ENCODE measurements around the gene PLXNC1. TPM values are rescaled to one million over a fixed set of nuclear protein-coding genes. Genes with fewer than 3 reads are reported as not detected.

PLXNC1 gene
- polyA plus RNA-seq, 1 of the 3 experiments (the other 2 are of a cell fraction): 0.23 TPM

DNA sequence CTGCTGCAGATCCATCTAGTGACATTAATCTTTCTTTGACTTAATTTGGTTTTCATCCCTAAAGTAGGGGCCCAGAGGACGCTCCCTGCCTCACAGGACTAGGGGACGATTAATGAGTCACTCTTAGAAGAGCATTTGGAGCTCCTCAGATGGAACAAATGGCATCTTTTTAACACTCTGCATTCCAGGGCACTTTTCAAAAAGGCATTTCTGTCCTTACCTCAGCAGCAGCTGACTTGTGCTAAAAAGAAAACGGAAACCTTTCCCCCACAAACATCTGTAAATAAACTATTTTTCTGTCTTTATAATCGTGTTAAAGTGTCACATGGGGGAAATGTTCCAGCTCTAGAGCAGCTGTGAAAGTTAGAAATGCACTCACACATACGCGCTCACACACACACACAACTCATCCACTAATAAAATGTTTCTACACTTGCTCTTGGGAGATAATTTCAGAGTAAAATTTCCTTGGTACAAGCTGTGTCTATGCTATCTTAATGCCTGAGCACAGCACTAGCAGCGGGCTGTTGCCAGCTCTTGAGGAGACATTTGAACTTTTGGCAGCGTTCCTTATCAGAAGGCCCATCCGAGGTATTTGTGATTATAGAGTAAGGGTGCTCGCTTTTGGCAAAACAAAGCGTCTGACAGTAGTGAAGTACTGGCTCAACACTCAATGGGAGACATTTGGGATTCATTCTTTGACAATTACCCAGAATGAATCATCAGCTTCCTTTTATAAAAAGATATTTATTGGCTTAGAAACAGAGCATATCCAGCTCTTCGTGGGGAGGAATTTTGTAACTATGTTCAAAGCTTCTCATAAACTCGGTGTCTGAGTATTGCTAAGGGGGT, 141.3 kb downstream of the PLXNC1 start:
- H4K20me1 ChIP-seq (ENCODE audit: insufficient read depth): no peaks in the 10 kb centered on the region
- WGBS (ENCODE audit: low lambda C conversion rate): 31% methylated on average over 13 of the region's 13 CpGs
- no peaks in the 10 kb centered on the region for H3K27me3 ChIP-seq (ENCODE audit: insufficient read depth)
- no peak for DNase-seq
- ChIA-PET POLR2A (interaction anchor here (1.1 kb wide), 1 partner anchor 15 kb away, joined by 4 read pairs; no protein-coding TSS in a partner anchor), CTCF (interaction anchor here (0.6 to 0.9 kb wide), 4 partner anchors 9 to 161 kb away, joined by 3 to 4 read pairs (median 3); no protein-coding TSS in a partner anchor)
- peaks cover 17 to 60% of the 10 kb centered on the region in 2 experiments; a peak in 3 of 4 replicates for H3K4me1 ChIP-seq (ENCODE audit: control insufficient read depth in 1 of 2, insufficient read depth in 2 of 2, low read depth in 1 of 2, low read length in 1 of 2)
- H3K9me2 ChIP-seq: no peaks in the 10 kb centered on the region
- peak overlapping the region; percentile 77 to 85 for H3K27ac ChIP-seq (ENCODE audit: low read depth in 2 of 2, low read length in 1 of 2)
- peak overlapping the region; percentile 67 for H3K4me2 ChIP-seq
- peaks cover 13% of the 10 kb centered on the region for H3F3A ChIP-seq (replicated peaks; ENCODE audit: insufficient read depth)
- H3K9me3 ChIP-seq: no peaks in the 10 kb centered on the region
- H3K4me3 ChIP-seq (ENCODE audit: low read depth in 2 of 2, low read length in 1 of 2): no peak overlapping the region
- peak overlapping the region; percentile 37; the same call in 1 of the 2 replicates for H2AFZ ChIP-seq (ENCODE audit: low read depth)
- peak overlapping the region; percentile 2; the same call in 1 of the 2 replicates for H3K9ac ChIP-seq
- H3K36me3 ChIP-seq (replicated peaks in 1 of 2; ENCODE audit: control insufficient read depth in 1 of 2, insufficient read depth in 2 of 2, low read length in 1 of 2): no peaks in the 10 kb centered on the region
- H3K79me2 ChIP-seq (ENCODE audit: insufficient read depth): no peaks in the 10 kb centered on the region
- TF ChIP-seq RAD21 (IDR thresholded peaks at IDR 0.05; ENCODE audit: low read length) (no peak), CHD2 (IDR thresholded peaks at IDR 0.05; ENCODE audit: low read length, partially characterized antibody) (no peak), FOSL2 (IDR thresholded peaks at IDR 0.05; ENCODE audit: borderline replicate concordance, low read depth) (peak; percentile 82; the same call in 1 of the 2 replicates), YY1 (IDR thresholded peaks at IDR 0.05; ENCODE audit: low read depth) (no peak), ELF1 (IDR thresholded peaks at IDR 0.05) (no peak), POLR2AphosphoS5 (IDR thresholded peaks at IDR 0.05; ENCODE audit: low read depth, low read length) (peak; percentile 38; the same call in 1 of the 2 replicates), JUND (IDR thresholded peaks at IDR 0.05) (peak; percentile 76), EP300 (IDR thresholded peaks at IDR 0.05; ENCODE audit: borderline replicate concordance in 1 of 2, low read depth in 1 of 2, low read length in 1 of 2) (peak in 1 of 2 experiments; percentile 57; a peak in 1 of 4 replicates), USF2 (IDR thresholded peaks at IDR 0.05; ENCODE audit: borderline replicate concordance, low read depth, low read length) (no peak), TCF12 (IDR thresholded peaks at IDR 0.05) (peak; percentile 83), FOXJ3 (CRISPR knock-in tag; IDR thresholded peaks at IDR 0.05) (no peak), TEAD4 (IDR thresholded peaks at IDR 0.05; ENCODE audit: borderline replicate concordance, insufficient read depth) (peak; percentile 31; the same call in 1 of the 2 replicates), RXRA (IDR thresholded peaks at IDR 0.05; ENCODE audit: borderline replicate concordance, low read depth) (no peak), PBX3 (IDR thresholded peaks at IDR 0.05) (peak; percentile 64), MXI1 (IDR thresholded peaks at IDR 0.05; ENCODE audit: low read depth, low read length) (no peak), EZH2phosphoT487 (IDR thresholded peaks at IDR 0.05; ENCODE audit: borderline replicate concordance, low read depth) (no peak), GABPA (IDR thresholded peaks at IDR 0.05; ENCODE audit: low read depth) (no peak), MEF2A (IDR thresholded peaks at IDR 0.05; ENCODE audit: borderline replicate concordance, low read depth) (peak; percentile 77; the same call in 1 of the 2 replicates), NFIC (IDR thresholded peaks at IDR 0.05; ENCODE audit: borderline replicate concordance) (peak; percentile 79)
- TF ChIP-seq, protein P1, sequence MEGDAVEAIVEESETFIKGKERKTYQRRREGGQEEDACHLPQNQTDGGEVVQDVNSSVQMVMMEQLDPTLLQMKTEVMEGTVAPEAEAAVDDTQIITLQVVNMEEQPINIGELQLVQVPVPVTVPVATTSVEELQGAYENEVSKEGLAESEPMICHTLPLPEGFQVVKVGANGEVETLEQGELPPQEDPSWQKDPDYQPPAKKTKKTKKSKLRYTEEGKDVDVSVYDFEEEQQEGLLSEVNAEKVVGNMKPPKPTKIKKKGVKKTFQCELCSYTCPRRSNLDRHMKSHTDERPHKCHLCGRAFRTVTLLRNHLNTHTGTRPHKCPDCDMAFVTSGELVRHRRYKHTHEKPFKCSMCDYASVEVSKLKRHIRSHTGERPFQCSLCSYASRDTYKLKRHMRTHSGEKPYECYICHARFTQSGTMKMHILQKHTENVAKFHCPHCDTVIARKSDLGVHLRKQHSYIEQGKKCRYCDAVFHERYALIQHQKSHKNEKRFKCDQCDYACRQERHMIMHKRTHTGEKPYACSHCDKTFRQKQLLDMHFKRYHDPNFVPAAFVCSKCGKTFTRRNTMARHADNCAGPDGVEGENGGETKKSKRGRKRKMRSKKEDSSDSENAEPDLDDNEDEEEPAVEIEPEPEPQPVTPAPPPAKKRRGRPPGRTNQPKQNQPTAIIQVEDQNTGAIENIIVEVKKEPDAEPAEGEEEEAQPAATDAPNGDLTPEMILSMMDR (IDR thresholded peaks at IDR 0.05): no peak
- TF ChIP-seq, protein P2, sequence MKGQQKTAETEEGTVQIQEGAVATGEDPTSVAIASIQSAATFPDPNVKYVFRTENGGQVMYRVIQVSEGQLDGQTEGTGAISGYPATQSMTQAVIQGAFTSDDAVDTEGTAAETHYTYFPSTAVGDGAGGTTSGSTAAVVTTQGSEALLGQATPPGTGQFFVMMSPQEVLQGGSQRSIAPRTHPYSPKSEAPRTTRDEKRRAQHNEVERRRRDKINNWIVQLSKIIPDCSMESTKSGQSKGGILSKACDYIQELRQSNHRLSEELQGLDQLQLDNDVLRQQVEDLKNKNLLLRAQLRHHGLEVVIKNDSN (IDR thresholded peaks at IDR 0.05; ENCODE audit: borderline replicate concordance, low read depth): no peak
- TF ChIP-seq, protein P3, sequence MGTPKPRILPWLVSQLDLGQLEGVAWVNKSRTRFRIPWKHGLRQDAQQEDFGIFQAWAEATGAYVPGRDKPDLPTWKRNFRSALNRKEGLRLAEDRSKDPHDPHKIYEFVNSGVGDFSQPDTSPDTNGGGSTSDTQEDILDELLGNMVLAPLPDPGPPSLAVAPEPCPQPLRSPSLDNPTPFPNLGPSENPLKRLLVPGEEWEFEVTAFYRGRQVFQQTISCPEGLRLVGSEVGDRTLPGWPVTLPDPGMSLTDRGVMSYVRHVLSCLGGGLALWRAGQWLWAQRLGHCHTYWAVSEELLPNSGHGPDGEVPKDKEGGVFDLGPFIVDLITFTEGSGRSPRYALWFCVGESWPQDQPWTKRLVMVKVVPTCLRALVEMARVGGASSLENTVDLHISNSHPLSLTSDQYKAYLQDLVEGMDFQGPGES (IDR thresholded peaks at IDR 0.05; ENCODE audit: low read depth, low read length): no peak
- TF ChIP-seq, protein P4, sequence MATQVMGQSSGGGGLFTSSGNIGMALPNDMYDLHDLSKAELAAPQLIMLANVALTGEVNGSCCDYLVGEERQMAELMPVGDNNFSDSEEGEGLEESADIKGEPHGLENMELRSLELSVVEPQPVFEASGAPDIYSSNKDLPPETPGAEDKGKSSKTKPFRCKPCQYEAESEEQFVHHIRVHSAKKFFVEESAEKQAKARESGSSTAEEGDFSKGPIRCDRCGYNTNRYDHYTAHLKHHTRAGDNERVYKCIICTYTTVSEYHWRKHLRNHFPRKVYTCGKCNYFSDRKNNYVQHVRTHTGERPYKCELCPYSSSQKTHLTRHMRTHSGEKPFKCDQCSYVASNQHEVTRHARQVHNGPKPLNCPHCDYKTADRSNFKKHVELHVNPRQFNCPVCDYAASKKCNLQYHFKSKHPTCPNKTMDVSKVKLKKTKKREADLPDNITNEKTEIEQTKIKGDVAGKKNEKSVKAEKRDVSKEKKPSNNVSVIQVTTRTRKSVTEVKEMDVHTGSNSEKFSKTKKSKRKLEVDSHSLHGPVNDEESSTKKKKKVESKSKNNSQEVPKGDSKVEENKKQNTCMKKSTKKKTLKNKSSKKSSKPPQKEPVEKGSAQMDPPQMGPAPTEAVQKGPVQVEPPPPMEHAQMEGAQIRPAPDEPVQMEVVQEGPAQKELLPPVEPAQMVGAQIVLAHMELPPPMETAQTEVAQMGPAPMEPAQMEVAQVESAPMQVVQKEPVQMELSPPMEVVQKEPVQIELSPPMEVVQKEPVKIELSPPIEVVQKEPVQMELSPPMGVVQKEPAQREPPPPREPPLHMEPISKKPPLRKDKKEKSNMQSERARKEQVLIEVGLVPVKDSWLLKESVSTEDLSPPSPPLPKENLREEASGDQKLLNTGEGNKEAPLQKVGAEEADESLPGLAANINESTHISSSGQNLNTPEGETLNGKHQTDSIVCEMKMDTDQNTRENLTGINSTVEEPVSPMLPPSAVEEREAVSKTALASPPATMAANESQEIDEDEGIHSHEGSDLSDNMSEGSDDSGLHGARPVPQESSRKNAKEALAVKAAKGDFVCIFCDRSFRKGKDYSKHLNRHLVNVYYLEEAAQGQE (IDR thresholded peaks at IDR 0.05; ENCODE audit: low read depth, low read length): no peak

Data from SK-N-SH (cell line).